ENCODE data around the gene SOHLH2.

The SOHLH2 gene

DNA sequence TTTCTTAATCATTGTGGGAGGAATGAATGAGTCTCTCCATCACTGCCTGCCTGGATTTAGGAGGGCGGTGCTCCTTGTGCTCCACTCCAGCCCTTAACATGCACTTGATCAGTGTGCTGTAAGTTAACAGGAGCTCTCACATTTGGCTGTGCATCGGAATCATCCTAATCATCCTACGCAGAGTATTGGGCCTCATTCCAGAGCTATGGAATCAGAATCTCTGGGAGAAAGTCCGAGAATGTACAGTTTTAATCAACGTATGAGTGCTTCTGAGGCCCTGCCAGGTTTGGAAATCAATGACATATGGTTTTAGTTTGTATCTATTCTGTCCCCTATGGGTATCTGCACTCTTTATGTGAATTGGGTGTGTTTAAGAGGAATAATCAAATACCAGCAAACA is 48.3 kb downstream of the SOHLH2 start:
- TF ChIP-seq CTCF (conservative IDR thresholded peaks at IDR 0.05) (no peak), ZFX (IDR thresholded peaks at IDR 0.05) (no peak)
- no peak overlapping the region for H3K27ac ChIP-seq

DNA sequence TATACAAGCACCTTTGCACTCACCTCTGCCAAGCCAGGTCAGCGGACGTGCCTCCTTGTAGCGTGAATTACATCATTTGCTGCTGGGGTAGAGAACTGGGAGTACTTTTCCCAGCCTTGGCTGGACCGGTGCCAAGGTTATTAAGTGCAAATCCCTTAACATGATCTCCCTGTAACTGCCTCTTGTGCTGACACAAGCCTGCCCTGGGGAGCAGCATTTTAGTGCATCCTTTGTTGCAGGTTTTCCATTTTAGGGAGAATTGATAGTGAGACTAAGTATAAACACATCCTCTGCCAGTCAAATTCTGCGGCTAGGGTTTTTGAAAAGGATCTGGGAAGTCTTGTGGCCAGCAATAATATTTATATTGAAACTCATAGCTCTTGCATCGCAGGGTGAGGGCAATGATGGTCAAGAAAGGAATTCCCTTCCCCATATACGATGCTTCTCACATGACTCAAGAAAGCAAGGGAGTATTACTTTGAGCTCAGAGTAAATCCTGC is 50.5 kb downstream of the SOHLH2 start:
- TF ChIP-seq ZFX (IDR thresholded peaks at IDR 0.05): no peak
- no peak for TF ChIP-seq CTCF (conservative IDR thresholded peaks at IDR 0.05)
- peak overlapping the region; percentile 59; the same call in 1 of the 2 replicates for H3K27ac ChIP-seq

- TF ChIP-seq CTCF (conservative IDR thresholded peaks at IDR 0.05) (no peak), ZFX (IDR thresholded peaks at IDR 0.05) (no peak)
- peak overlapping the region; percentile 59; the same call in 1 of the 2 replicates for H3K27ac ChIP-seq
Measured at GRCh38 chr13:36163286-36163685, 51.1 kb downstream of the SOHLH2 start.

DNA sequence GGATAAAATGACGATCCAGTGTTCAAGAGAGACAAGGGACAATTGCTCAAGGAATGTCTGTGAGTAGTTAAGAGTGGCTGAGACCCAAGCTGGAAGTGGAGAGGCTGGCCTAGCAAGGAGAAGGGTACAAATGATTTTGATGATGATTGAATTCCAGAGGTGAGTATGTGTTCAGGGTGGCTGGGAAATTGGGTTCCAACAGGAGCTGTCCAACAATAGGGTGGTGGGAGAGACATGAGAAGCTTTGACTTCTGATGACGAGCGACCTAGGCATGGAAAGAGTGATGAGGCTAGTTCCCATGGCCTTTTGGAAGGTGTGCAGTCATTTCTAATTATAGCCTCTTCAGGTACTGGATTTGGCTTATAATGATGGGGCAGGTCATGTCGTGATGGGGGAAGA is 54.1 kb downstream of the SOHLH2 start:
- TF ChIP-seq CTCF (conservative IDR thresholded peaks at IDR 0.05) (no peak), ZFX (IDR thresholded peaks at IDR 0.05) (no peak)

GRCh38 chr13:36158611-36159010 is 55.7 kb downstream of the SOHLH2 start:
- H3K27ac ChIP-seq: no peak overlapping the region

More for the DNA sequence above, 54.1 kb downstream of the SOHLH2 start:
- no peak overlapping the region for H3K27ac ChIP-seq

GRCh38 chr13:36157480-36157879 is 56.9 kb downstream of the SOHLH2 start:
- TF ChIP-seq ZFX (IDR thresholded peaks at IDR 0.05) (no peak), CTCF (conservative IDR thresholded peaks at IDR 0.05) (no peak)

More at GRCh38 chr13:36158611-36159010, 55.7 kb downstream of the SOHLH2 start:
- no peak for TF ChIP-seq CTCF (conservative IDR thresholded peaks at IDR 0.05)
- TF ChIP-seq ZFX (IDR thresholded peaks at IDR 0.05): no peak

DNA sequence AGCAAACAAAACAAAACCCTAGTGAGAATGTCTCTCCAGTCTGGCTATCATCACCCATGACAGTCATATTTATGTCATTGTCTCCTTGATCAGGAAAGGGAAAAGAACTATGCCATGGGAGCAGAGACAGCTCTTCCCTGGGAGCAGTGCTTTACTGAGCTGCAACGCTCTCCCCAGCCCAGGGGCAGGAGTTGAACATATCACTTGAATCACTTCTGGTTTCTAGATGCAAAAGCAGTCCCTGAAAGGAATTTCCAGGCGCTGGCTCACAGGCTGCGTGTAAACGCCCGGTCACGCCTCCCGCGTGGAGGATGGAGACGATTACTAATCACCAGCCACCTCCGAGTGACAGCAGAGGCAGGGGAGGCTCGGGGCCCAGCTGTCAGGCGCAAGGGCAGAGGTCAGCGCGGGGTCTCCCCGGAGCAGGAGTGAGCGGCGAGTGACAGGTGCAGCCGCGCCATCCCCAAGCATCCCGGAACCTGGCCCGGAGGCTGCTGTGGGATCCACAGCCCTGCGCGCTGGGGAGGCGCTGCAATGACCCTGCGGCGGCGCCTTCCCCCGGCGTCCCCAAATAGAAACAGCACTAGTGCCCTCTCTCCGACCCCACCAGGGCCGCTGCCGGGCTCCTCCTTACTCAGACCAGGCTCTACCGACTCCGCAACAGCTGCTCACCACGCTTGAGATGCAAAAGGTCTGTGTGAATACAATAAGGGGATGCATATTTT is 59.6 kb downstream of the SOHLH2 start:
- no peak overlapping the region for H3K27ac ChIP-seq
- TF ChIP-seq CTCF (conservative IDR thresholded peaks at IDR 0.05): no peak
- no peak for TF ChIP-seq ZFX (IDR thresholded peaks at IDR 0.05)

More at GRCh38 chr13:36157480-36157879, 56.9 kb downstream of the SOHLH2 start:
- no peak overlapping the region for H3K27ac ChIP-seq
